ENCODE measurements around the gene AMOTL1.

DNA sequence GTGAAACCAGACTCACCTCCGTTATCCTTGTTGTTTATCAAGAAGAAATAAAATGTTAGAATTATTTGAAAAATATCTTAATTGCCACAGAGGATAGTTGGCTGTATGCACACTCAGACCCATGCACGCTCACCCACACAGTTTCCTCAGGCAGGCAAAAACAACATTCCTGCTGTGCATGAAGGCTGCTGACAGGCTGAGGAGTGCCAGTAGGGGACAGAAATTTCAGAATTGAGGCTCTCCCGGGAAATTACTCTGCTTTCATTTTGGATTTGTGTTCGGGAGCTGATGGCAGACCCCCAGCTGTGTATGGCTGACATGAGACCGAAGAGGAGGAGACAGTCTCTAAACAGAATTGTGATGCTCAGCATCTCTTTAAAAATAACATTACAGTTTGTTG lies 87.5 kb downstream of the AMOTL1 start:
- TF ChIP-seq EZH2 (IDR thresholded peaks at IDR 0.05; ENCODE audit: low read length): no peak
- no peak for TF ChIP-seq CTCF (optimal IDR thresholded peaks at IDR 0.05 in 1 of 3, IDR thresholded peaks at IDR 0.05 in 1 of 3, conservative IDR thresholded peaks at IDR 0.05 in 1 of 3; ENCODE audit: extremely low read depth in 1 of 3, insufficient read depth in 2 of 3, low read length in 3 of 3)

Data from keratinocyte (primary cell).